Neural cell (in vitro differentiated cells): ENCODE measurements around the gene KRT28.

Source experiments
- EZH2 ChIP-seq: fragments of 200-600, 300-800 bp; shearing (Covaris generic), sonication (generic); IDR thresholded peaks from 2 replicates; pipeline ENCODE4 v1.6.1; 2014; ENCODE audit warnings: antibody characterized with exemption, low read length, borderline replicate concordance, mild to moderate bottlenecking; ENCODE audit not compliant: insufficient read depth, poor library complexity, severe bottlenecking
- POLR2AphosphoS5 ChIP-seq: IDR thresholded peaks from 2 replicates; pipeline ENCODE4 v1.6.1; 2012
- TAF1 ChIP-seq: IDR thresholded peaks from 2 replicates; pipeline ENCODE4 v1.6.1; 2012; ENCODE audit warnings: low read depth
- TF ChIP-seq, protein P1 (sequence below): fragments of 450-650 bp; IDR thresholded peaks from 2 replicates; pipeline ENCODE4 v1.5.1; 2014; ENCODE audit warnings: antibody characterized with exemption, mild to moderate bottlenecking, moderate library complexity; ENCODE audit not compliant: poor library complexity, severe bottlenecking

DNA sequence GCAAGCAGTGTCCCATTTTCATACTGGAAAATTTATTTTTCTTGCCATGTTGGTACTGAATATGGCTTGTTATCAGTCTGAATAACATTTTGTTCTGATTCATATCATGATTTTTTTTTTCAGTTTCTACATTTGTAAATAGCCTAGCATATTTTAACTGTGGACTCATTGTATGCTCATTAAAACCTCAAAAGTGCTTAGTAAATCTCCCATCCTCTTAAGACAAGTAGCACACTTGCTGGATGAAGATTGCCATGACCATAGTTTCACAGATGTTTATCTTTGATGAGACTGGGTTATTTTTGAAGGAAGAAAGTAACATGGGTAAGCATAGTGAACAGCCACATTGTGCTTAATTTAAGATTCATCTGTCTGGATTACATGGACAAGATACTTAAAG is 21.8 kb upstream of the KRT28 start:
- TF ChIP-seq, protein P1, sequence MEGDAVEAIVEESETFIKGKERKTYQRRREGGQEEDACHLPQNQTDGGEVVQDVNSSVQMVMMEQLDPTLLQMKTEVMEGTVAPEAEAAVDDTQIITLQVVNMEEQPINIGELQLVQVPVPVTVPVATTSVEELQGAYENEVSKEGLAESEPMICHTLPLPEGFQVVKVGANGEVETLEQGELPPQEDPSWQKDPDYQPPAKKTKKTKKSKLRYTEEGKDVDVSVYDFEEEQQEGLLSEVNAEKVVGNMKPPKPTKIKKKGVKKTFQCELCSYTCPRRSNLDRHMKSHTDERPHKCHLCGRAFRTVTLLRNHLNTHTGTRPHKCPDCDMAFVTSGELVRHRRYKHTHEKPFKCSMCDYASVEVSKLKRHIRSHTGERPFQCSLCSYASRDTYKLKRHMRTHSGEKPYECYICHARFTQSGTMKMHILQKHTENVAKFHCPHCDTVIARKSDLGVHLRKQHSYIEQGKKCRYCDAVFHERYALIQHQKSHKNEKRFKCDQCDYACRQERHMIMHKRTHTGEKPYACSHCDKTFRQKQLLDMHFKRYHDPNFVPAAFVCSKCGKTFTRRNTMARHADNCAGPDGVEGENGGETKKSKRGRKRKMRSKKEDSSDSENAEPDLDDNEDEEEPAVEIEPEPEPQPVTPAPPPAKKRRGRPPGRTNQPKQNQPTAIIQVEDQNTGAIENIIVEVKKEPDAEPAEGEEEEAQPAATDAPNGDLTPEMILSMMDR = no peak
- TF ChIP-seq POLR2AphosphoS5 (no peak), EZH2 (no peak), TAF1 (no peak)
